Tibial artery (tissue), 4 donors: ENCODE data around the gene ADRA1B.
"Not testable (repeated sequence)": the region's sequence is repeated elsewhere in the genome, so short reads cannot be mapped to it uniquely, and the experiment has no call there.

Source experiments
- DNase-seq, 2 donors: peaks; one replicate each; pipeline ENCODE4 v3.0.0-alpha.2; 2019
- H3K27ac ChIP-seq, 2 donors: fragments of 200-600 bp; sonication (generic) in 1 of 2; 1 replicate in 1 of 2; 2 replicates in 1 of 2; pipeline ENCODE4 v1.5.1; 2018 to 2019; ENCODE audit warnings: mild to moderate bottlenecking in 1 of 2
- H3K27me3 ChIP-seq, 2 donors: fragments of 200-600 bp; sonication (generic) in 1 of 2; one replicate each; pipeline versions ENCODE4 v1.5.1 to v1.6.0; 2016 to 2019
- H3K36me3 ChIP-seq, 3 donors: fragments of 200-600 bp; sonication (generic) in 2 of 3; one replicate each; pipeline ENCODE4 v1.5.1; 2016 to 2019; ENCODE audit warnings: mild to moderate bottlenecking in 2 of 3
- H3K4me1 ChIP-seq, 4 donors: fragments of 200-600 bp; sonication (generic) in 2 of 4; 1 replicate in 3 of 4; 2 replicates in 1 of 4; pipeline ENCODE4 v1.5.1; 2016 to 2019
- H3K4me3 ChIP-seq, 2 donors: fragments of 200-600 bp; sonication (generic) in 1 of 2; 1 replicate in 1 of 2; 2 replicates in 1 of 2; pipeline ENCODE4 v1.5.1; 2018 to 2019; ENCODE audit warnings: mild to moderate bottlenecking in 2 of 2
- H3K9me3 ChIP-seq, 3 donors: fragments of 200-600 bp; sonication (generic) in 1 of 3; one replicate each; pipeline ENCODE4 v1.5.1; 2016 to 2019
- intact Hi-C: fragments of 100-400 bp; cut with DNase I; formaldehyde crosslinking; loops from one replicate; pipeline ENCODE4 v1.15.0; 2023; ENCODE audit warnings: low total_unique reads
- TF ChIP-seq, protein P1 (sequence below), 2 experiments: fragments of 200-600 bp in 1 of 2; fragments of 450-650 bp in 1 of 2; IDR thresholded peaks; one replicate each; pipeline ENCODE4 v1.5.1; 2017 to 2019; ENCODE audit warnings: antibody characterized with exemption in 2 of 2, mild to moderate bottlenecking in 1 of 2, moderate library complexity in 1 of 2

ADRA1B gene

DNA sequence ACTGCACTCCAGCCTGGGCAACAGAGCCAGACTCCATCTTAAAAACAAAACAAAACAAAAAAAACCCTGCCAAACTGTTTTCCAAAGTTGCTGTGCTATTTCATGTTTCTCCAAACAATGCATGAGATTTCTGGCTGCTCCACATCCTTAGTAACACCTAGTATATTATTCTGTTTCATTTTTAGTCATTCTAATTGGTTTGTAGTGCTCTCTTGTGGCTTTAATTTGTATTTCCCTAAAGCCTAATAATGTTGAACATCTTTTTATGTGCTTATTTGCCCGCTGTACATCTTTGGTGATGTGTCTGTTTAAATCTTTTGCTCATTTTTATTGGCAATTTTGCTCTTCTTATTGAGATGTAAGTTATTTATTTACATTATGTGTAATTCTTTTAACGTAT, 74.2 kb downstream of the ADRA1B start:
- TF ChIP-seq, protein P1, sequence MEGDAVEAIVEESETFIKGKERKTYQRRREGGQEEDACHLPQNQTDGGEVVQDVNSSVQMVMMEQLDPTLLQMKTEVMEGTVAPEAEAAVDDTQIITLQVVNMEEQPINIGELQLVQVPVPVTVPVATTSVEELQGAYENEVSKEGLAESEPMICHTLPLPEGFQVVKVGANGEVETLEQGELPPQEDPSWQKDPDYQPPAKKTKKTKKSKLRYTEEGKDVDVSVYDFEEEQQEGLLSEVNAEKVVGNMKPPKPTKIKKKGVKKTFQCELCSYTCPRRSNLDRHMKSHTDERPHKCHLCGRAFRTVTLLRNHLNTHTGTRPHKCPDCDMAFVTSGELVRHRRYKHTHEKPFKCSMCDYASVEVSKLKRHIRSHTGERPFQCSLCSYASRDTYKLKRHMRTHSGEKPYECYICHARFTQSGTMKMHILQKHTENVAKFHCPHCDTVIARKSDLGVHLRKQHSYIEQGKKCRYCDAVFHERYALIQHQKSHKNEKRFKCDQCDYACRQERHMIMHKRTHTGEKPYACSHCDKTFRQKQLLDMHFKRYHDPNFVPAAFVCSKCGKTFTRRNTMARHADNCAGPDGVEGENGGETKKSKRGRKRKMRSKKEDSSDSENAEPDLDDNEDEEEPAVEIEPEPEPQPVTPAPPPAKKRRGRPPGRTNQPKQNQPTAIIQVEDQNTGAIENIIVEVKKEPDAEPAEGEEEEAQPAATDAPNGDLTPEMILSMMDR (IDR thresholded peaks at IDR 0.05) = no peak
- no peak for DNase-seq
- intact Hi-C loops = no loop called here
- Histone ChIP-seq H3K27me3 (peaks cover 0 to 7% of the 10 kb centered on the region in 2 donors), H3K4me3 (no peak overlapping the region), H3K36me3 (no peaks in the 10 kb centered on the region), H3K4me1 (peaks cover 0 to 9% (median 6%) of the 10 kb centered on the region in 4 donors), H3K27ac (no peak overlapping the region), H3K9me3 (peaks cover 0 to 15% (median 0%) of the 10 kb centered on the region in 3 donors)

DNA sequence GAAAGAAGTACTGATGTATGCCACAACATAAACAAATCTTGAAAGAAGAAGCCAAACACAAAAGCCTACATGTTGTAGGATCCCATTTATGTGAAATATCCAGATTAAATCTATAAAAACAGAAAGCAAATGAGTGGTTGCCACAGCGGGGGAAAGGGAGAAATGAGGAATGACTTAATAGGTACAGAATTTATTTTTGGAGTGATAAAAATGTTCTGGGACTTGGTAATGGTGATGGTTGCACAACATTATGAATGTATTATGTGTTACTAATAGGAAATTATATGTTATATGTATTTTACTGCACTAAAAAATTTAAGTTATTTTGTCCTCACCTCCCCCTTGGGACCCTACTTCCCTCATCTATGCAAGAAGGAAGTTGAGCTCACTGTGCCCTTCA, 76.3 kb downstream of the ADRA1B start:
- DNase-seq = no peak
- TF ChIP-seq, protein P1 (IDR thresholded peaks at IDR 0.05) = no peak
- peaks cover 0 to 15% (median 0%) of the 10 kb centered on the region in 3 donors for H3K9me3 ChIP-seq
- no peak overlapping the region for H3K4me3 ChIP-seq
- intact Hi-C loops = no loop called here
- H3K36me3 ChIP-seq = no peaks in the 10 kb centered on the region
- no peak overlapping the region for H3K27ac ChIP-seq
- H3K4me1 ChIP-seq = peaks cover 0 to under 1% (median 0%) of the 10 kb centered on the region in 4 donors
- peaks cover 0 to 7% of the 10 kb centered on the region in 2 donors for H3K27me3 ChIP-seq

DNA sequence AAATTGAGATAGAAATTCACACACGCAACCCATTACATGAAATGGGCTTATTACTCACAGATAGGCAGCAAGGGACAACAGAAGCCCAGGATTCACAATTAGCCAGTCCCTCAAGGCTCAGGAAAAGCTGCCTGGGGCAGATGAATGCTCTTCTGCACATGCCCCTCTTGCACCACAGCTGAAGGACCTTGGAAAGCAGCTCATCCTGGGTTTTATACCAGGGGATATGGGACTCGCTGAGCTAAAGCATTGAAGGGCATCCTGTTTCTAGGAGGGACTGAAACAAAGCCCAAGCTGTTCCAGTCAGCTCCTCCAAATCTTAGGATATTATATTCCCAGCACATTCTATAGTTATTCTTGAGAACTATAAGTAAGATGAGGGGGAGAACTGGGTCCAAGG, 76.9 kb downstream of the ADRA1B start:
- Histone ChIP-seq H3K27me3 (peaks cover 0 to 7% of the 10 kb centered on the region in 2 donors), H3K27ac (no peak overlapping the region), H3K36me3 (no peaks in the 10 kb centered on the region), H3K4me1 (no peaks in the 10 kb centered on the region), H3K9me3 (peaks cover 0 to 15% (median 0%) of the 10 kb centered on the region in 3 donors), H3K4me3 (no peak overlapping the region)
- no peak for DNase-seq
- intact Hi-C loops = no loop called here
- TF ChIP-seq, protein P1 (IDR thresholded peaks at IDR 0.05) = no peak

DNA sequence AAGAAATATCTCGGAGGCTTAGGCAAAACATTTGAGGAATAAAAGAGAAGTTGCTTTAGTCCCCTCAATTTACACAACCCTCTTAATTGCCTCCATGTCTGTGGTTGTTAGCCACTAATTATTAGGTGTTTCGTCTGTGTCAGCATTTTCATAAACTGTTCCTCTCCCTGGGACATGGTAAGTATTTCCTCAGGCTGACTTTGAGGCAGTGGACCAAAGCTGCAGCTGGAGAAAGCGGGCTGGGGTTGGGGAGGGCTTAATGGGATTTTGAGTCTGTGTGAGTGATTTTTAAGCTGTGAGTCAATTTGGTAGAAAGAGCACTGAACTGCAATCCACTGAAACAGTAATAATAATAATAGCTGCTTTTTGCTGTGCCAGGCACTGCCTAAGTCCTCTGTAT, 79.6 kb downstream of the ADRA1B start:
- Histone ChIP-seq H3K36me3 (no peaks in the 10 kb centered on the region), H3K4me1 (no peaks in the 10 kb centered on the region), H3K4me3 (no peak overlapping the region), H3K27ac (no peak overlapping the region), H3K27me3 (peaks cover 0 to 7% of the 10 kb centered on the region in 2 donors), H3K9me3 (peaks cover 0 to 15% (median 0%) of the 10 kb centered on the region in 3 donors)
- no peak for DNase-seq
- intact Hi-C loops = no loop called here
- TF ChIP-seq, protein P1 (IDR thresholded peaks at IDR 0.05) = no peak

DNA sequence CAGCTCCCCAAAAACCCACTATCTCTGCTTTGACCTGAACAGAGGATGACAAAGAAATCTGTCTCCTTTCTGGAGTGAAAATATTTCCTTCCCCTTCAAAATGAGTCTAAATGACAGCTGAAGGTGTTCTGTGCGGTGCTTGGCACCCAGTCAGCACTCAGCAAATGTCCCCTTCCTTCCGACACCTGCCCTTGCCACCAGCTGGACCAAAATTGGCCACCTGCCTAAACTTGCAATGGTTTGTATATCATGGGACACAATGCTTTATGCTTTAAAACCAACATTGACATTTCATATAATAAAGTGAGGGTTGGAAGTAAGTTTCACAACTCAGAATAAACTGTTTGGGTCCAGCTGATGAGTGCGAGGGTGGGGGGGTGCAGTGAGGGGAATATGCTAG, 85.2 kb downstream of the ADRA1B start:
- no peaks in the 10 kb centered on the region for H3K27me3 ChIP-seq
- H3K9me3 ChIP-seq = no peaks in the 10 kb centered on the region
- TF ChIP-seq, protein P1 (IDR thresholded peaks at IDR 0.05) = no peak
- no peaks in the 10 kb centered on the region for H3K36me3 ChIP-seq
- no peaks in the 10 kb centered on the region for H3K4me1 ChIP-seq
- H3K27ac ChIP-seq = no peak overlapping the region
- intact Hi-C loops = no loop called here
- H3K4me3 ChIP-seq = no peak overlapping the region
- DNase-seq = no peak

DNA sequence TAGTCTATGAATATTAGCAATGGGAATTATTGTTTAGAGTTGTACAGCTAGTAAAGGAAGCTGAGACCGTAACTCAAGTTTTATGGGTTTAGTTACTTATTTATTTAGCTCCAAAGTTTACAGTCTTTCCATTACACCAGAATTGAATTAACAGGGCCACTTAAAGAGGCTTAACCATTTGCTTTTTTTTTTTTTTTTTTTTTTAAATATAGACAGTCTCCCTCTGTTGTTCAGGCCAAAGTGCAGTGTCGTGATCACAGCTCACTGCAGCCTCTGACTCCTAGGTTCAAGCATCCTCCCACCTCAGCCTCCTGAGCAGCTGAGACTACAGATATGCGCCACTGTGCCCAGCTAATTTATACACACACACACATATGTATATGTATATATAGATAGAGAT, 91.2 kb downstream of the ADRA1B start:
- Histone ChIP-seq H3K36me3 (peaks cover 0 to 17% (median 4%) of the 10 kb centered on the region in 3 donors), H3K27ac (no peak overlapping the region), H3K9me3 (no peaks in the 10 kb centered on the region), H3K27me3 (no peaks in the 10 kb centered on the region), H3K4me3 (no peak overlapping the region), H3K4me1 (peaks cover 0 to 25% (median 17%) of the 10 kb centered on the region in 4 donors)
- TF ChIP-seq, protein P1 (IDR thresholded peaks at IDR 0.05) = no peak
- intact Hi-C loops = no loop called here
- no peak for DNase-seq

DNA sequence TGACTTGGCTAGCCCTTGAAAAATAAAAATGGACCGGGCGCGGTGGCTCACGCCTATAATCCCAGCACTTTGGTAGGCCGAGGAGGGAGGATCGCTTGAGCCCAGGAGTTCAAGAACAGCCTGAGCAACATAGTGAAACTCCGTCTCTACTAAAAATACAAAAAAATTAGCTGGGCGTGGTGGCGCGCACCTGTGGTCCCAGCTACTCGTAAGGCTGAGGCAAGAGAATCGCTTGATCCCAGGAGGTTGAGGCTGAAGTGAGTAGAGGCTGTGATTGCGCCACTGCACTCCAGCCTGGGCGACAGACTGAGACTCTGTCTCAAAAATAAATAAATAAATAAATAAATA, 92.2 kb downstream of the ADRA1B start:
- intact Hi-C loops, DNase-seq, H3K9me3 ChIP-seq, H3K27me3 ChIP-seq: not testable (repeated sequence)
- Histone ChIP-seq H3K4me3 (peak overlapping the region; percentile 66 to 87), H3K36me3 (peaks cover 3 to 24% (median 14%) of the 10 kb centered on the region in 3 donors), H3K4me1 (peaks cover 0 to 25% (median 17%) of the 10 kb centered on the region in 4 donors), H3K27ac (peak overlapping the region; percentile 81 to 86)
